HG03066 (cell line): Measurements from ENCODE around the gene IL23A.
A peak's percentile ranks its signal among the peaks of the same experiment; 100 is the strongest.

Experiments
- ATAC-seq: cut with Tn5 transposase; IDR thresholded peaks from one replicate; pipeline ENCODE4 v1.9.1; 2021; ENCODE audit warnings: low read depth; ENCODE audit not compliant: unreplicated experiment

Gene IL23A

DNA sequence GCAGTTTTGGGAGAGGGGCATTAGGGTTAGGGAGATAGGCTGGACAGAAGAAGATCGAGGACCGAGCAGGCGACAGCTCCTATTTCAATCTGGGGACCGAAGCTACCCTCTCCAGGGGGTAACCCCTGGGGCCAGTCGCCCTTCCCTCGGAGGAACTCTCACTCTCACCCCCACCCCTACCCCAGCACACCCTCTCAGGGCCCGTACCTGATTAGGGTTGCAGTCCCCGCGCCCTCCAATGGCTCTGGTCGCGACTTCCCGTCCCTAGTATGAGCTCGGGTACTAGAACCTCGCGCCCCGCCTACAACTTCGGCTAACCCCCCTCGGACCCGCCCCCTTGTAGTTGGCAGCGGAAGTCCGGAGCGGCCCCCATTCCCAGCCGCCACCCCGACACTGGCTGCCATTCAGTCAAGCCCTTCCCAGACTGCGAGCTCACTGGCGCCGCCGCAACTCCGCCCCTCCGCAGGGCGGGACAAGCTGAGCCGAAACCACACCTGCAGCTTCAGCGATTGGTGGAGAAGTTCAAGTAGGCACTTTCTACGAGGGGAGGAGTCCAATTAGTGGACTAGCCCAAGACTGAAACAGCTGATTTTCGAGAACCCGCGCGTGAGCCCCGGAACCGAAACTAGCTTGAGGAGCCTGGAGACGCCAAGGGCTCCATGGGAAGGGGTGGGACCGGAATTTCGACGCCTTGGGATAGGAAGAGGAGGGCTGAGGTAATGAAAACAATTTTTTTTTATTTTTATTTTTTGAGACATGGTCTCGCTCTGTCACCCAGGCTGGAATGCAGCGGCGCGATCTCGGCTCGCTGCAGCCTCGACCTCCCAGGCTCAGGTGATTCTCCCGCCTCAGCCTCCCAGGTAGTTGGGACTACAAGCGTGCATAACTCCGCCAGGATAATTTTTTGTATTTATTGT is 21.4 kb downstream of the IL23A start, which contains the start of gene STAT2:
TSS of gene STAT2 (minus strand) at position 257 of the 917 bp plus-strand sequence. CDS start 3,536 bp downstream, outside the sequence.
- ATAC-seq, result peak; percentile 94

DNA sequence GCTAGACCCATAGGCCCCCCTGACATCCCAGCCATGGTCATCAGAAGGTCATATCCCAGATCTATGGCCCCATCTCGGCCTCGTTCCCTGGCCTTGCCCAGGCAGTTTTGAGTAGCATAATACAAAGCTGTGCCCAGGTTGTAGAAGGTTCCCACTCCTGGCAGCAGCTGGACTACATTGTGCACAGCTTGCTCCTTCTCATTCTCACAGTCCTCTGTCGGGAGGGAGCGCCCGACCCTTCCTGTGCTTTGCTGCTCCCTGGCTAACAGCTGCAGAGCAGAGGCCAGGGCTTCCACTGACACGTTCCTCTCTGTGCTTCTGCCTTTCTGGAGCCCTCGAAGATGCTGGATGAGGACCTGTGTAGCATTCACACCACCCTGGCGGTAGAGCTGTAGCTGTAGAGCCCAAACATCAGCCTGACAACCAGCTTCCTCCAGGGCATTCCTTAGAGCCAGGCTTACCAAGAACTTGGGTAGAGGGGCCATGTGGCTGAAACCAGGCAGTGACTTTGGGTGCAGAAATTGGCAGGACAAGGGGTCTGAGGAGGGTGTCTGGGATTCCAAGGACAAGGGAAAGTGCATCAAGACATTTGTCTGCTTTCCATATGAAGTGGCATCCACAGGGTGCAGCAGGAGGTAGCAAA is 22.9 kb downstream of the IL23A start:
- no peak for ATAC-seq

DNA sequence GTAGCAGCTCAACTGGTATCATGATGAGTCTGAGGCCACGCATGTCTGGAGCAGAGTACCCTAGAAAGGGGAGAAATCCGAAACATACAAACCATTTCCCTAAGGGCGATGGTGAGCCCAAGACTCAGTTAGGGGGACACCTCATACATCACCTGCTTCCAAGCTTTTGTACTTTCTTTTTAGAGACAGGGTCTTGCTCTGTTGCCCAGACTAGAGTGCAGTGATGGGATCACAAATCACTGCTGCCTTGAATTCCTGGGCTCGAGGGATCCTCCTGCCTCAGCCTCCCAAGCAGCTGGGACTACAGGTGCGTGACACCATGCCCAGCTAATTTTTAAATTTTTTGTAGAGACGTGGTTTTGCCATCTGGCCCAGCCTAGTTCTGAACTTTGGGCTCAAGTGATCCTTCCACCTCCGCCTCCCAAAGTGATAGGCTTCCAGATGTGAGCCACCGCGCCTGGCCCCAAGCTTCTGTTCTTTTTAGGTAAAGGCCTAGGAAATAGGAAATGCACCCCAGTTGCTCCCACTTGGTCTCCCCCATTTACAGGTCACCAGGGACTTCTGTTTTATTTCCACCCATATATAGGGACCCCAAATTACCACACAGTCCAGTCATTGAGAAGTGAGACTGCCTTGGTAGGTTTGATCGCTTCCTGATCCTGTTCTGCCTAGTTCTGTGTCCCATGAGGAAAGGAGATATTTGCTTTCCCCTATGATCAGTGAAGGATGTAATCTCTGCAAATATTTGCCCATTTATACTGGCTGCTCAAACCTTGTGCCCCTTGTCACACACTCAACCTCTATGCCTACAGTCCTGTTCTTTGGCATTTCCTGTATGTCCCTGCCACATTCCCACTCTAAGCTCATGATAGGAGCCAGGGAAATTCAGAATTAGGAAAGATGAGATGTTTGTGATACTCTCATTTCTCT is 23.7 kb downstream of the IL23A start, which contains the start of gene APOF:
TSS of gene APOF (minus strand) at position 728 of the 930 bp plus-strand sequence. CDS start at position 616, 112 bp downstream.
- ATAC-seq, result no peak

DNA sequence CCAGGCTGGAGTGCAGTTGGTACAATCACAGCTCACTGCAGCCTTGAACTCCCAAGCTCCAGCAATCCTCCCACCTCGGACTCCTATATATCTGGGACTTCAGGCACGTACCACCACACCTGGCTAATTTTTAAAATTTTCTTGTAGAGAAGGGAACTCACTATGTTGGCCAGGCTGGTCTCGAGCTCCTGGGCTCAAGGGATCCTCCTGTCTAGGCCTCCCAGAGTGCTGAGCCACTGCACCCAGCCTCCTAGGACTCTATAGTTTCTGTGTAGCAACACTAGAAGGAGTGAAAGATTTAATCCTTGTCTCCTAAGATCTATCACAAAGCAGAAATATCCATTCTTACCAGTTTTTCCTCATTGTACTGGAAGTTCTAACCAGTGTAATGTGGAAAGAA is 28.3 kb downstream of the IL23A start:
- no peak for ATAC-seq

DNA sequence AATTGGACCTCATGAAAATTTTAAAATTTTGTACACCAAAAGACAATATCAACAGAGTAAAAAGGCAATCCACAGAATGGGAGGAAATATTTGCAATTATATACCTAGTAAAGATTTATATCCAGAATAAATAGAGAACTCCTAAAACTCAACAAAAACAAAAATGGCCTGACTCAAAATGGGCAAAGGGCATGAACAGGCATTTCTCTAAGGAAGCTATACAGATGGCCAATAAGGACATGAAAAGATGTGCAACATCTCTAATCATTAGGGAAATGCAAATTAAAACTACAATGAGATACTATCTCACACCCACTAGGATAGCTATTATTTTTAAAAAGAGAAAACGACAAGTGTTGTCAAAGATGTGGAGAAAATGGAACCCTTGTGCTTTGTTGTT is 34.8 kb downstream of the IL23A start:
- no peak for ATAC-seq

DNA sequence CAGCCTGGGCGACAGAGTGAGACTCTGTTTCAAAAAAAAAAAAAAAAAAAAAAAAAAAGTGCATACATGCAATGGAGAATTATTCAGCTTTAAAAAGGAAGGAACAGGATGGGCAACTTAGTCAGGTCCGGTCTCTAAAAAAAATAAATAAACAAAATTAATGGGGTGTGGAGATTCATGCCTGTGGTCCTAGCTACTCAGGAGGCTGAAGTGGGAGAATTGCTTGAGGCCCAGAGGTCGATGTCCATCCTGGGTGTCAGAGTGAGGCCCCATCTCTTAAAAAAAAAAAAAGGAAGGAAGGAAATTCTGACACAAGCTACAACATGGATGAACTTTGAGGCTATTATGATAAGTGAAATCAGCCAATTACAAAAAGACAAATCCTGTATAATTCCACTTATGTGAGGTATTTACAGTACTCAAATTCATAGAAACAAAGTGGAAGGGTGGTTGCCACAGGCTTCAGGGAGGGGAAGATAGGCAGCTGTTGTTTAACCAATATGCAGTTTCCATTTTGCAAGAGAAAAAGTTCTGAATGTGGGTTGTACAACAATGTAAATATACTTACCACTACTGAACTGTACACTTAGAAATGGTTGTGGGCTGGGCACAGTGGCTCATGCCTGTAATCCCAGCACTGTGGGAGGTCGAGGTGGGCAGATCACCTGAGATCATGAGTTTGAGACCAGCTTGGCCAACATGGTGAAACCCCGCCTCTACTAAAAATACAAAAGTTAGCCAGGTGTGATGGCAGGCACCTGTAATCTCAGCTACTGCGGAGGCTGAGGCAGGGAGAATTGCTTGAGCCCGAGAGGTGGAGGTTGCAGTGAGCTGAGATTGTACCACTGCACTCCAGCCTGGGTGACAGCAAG is 36.3 kb downstream of the IL23A start:
- peak; percentile 28 for ATAC-seq

DNA sequence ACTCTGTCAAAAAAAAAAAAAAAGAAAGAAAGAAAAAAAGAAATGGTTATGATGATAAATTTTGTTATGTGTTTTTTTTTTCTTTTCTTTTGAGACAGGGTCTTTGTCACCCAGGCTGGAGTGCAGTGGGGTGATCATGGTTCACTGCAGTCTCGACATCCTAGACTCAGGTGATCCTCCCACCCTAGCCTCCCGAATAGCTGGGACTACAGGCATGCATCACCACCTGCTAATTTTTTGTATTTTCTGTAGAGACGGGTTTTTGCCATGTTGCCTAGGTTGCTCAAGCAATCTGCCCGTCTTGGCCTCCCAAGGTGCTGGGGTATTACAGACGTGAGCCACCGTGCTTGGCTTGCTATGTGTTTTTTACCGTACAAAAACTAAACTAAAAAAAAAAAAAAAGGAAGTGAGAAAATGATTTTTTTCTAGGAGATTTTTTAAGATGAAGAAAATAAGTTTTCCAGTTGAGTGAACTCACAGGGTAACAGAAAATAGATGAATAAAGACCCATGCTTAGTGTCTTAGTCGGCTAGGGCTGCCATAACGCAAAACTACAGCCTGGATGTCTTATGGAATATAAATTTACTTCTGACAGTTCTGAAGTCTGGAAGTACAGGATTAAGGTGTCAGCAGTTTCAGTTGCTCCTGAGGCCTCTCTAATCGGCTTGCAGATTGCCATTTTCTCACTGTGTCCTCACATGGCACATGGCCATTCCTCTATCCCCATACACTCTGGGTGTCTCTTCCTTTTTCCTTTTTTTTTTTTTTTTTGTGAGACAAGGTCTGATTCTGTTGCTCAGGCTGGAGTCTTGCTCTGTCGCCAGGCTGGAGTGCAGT is 37.1 kb downstream of the IL23A start:
- peak; percentile 76 for ATAC-seq

DNA sequence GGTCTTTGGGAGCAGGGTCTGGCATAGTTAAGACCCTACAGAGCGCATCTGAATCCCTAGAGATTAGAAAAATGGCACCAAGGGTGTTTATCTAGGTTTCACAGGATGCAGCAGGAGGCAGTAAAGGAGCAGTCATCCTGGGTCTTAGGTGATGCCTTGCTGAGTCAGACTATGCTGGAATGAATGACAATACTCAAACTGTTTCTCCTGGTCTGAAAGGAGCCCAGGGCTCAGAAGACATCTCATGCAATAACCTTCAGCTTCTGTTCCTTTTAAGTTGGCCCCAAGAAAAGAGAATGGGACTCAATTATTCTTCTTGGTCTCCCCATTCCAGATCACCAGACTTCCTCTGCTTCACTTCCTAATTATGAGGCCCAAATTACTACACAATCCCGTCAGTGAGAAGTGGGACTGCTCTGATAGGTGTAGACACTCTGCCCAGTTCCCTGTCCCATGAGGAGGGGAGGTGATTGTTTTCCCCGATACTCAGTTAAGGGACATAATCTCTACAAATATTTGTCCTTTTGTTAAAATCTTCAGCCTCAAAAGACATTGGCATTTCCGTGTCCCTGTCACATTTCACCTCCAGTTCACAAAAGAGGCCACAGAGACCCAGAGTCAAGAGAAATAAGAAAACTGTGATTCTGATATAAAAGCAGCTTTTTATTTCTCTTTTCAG is 38.8 kb downstream of the IL23A start:
- ATAC-seq, result no peak

DNA sequence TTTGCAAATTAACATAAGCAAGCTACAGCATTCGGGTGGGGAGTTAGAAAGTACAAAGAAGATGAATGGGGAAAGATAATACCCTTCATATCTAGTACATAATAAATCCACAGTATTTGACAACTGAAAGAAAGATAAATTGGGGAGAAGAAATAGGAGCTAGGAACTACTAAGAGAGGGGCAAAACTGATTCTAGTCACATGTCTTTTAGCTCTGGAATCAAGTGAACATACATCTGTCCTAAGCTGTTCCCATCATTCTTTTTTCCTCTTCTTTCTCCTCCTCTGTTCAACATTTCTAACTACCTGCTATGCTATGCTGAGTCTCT is 39.3 kb downstream of the IL23A start:
- ATAC-seq, result no peak

DNA sequence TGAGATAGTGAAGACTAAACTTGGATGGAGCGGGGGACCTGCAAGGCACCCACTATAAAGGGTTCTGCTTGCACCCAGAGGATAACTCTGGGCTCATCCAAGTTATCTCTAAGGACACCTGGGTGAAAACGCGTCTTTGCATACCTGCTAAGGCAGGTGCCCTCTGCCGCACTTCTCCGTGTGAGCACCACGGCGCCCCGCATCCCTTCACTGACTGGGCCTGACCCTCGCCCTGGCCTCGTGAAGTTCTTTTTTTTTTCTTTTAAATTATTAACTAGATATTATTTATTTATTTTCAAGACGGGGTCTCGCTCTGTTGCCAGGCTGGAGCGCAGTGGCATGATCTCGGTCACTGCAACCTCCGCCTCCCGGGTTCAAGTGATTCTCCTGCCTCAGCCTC is 43.9 kb downstream of the IL23A start:
- ATAC-seq, result no peak

DNA sequence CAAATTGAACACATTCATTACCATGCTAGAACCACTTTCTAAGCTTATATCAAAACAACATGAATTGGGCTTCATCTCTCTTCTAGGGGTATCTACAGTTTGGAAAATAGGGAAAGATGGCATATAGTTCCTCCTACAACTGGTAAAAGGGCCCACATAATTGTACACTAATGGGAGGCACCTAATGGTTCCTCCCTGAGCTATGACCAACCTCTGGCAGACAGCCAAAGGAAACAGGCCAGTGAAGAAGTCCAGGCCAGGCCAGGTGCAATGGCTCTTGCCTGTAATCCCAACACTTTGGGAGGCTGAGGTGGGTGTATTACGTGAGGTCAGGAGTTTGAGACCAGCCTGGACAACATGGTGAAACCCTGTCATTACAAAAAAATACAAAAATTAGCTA is 47.2 kb downstream of the IL23A start:
- no peak for ATAC-seq

DNA sequence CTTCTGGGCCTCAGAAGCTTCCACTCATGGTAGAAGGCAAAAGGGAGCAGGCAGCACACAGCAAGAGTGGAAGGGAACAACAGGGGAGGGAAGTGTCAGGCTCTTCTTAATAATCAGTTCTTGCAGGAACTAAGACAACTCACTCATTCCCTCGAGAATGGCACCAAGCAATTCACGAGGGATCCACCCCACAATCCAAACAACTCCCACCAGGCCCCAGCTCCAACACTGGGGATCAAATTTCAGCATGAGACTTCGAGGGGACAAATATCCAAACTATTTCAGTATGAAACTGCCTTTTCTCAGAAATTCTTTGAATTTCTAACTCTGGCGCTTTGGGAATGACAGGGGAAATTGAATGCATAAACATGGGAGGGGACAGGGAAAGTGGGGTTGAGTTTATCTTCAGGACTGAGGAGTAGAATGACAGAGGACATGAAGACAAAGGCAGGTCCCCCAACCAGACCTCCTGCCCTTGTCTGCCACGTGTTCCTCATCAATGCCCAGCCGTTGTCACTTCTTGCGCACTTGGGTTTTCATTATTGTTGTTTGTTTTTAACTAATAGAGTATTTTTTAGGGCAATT is 48.6 kb downstream of the IL23A start:
- no peak for ATAC-seq

DNA sequence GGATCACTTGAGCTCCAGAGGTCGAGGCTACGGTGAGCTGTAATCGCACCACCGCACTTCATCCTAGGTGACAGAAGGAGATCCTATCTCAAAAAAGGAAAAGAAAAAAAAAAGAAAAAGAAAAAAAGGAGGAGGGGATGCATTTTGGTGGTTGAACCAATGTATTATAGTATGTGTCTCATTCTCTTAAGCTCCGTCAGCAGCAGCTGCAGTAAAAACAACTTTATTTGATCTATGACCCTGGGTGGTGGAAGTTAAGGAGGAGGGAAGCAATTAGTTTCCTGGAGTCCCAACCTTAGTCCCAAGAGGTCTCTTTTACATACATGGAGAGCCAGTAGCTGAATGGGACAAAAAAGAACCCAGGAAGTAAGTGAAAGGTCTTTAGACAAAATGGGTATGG is 50.7 kb downstream of the IL23A start:
- ATAC-seq, result no peak
